Measurements from ENCODE around the gene ZNF385C.

The ZNF385C gene

DNA sequence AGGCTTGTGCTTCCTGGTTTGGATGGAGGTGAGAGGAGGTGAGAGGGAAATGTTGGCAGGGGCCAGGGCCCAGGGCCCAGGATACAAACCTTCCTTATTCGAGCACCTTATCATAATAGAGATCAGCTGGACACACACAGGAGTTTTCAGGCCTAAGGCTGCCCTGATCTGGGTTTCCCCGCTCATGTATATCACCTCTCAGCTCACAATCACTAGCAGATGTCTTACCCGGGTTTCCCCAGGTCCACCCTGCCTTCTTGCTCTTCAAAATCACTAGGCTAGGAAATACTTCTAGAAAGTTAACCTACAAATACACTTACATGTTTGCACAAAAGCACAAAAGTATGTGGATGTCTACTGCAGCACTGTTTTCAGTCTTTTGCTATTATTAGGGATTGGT is 28.6 kb upstream of the ZNF385C start:
- in situ Hi-C loops (cut with MboI; ENCODE audit: low sequenced_read_pairs): no loop called here

GRCh38 chr17:42125565-42125964 is 27.3 kb upstream of the ZNF385C start:
- in situ Hi-C loops (cut with MboI; ENCODE audit: low sequenced_read_pairs): no loop called here

DNA sequence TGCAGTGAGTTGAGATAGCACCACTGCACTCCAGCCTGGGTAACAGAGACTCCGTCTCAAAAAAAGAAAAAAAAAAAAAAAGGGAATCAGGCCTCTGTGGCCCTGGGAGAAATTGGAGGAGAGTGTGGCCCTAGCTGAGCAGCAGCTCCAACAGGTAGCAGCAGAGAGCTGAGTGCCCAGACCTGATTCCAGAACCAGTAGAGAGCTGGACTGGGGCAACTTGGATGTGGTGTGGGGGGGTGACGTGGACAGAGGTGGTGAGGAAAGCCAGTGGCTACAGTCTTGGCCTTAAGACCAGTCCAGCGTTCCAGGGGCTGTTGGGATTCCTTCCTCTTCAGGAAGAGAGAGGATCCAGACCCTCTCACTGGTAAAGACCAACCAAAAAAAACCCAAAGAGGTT is 26.0 kb upstream of the ZNF385C start:
- in situ Hi-C loops (cut with MboI; ENCODE audit: low sequenced_read_pairs): no loop called here

DNA sequence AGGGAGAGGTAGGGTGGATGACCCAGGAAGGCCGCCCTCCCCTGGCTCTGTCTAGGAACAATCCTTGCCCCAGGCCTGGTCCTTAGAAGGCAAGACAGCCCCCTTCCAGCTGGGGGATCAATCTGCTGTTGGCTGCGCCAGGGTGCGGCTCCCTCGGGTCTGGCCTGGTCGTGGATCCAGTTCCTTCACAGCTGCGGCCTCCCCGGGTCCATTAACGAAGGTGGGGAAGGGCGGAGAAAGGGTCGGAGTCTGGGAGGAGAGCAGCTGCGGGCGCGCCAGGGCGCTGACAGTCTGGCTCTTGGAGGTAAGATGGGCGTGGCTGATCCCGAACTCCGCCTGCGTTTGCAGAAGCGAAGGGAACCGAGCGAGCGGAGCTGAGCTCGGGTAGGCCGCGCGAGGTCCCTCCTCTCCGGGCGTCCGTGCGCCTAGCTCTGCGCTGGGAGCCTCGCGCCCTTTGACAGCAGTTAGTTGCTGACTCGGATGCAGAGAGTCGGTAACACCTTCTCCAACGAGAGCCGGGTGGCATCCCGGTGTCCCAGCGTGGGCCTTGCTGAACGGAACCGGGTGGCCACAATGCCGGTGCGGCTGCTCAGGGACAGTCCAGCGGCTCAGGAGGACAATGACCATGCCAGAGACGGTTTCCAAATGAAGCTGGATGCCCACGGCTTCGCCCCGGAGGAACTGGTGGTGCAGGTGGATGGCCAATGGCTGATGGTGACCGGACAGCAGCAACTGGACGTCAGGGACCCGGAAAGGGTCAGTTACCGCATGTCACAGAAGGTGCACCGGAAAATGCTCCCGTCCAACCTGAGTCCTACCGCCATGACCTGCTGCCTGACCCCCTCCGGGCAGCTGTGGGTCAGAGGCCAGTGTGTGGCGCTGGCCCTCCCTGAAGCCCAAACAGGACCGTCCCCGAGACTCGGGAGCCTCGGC is 24.4 kb upstream of the ZNF385C start, which contains the start of gene HSPB9:
Gene HSPB9, plus strand, starts transcription at position 434 of the 933 bp plus-strand sequence. Its CDS starts 47 bp downstream, at position 481.
- in situ Hi-C loops (cut with MboI; ENCODE audit: low sequenced_read_pairs): no loop called here

GRCh38 chr17:42120770-42121769 is 22.8 kb upstream of the ZNF385C start, which contains the start of gene KAT2A:
KAT2A (minus strand) TSS chr17:42121367; CDS start chr17:42121304, 63 bp downstream.
- in situ Hi-C loops (cut with MboI; ENCODE audit: low sequenced_read_pairs): no loop called here

GRCh38 chr17:42120161-42120769 is 22.0 kb upstream of the ZNF385C start:
- in situ Hi-C loops (cut with MboI; ENCODE audit: low sequenced_read_pairs): no loop called here

DNA sequence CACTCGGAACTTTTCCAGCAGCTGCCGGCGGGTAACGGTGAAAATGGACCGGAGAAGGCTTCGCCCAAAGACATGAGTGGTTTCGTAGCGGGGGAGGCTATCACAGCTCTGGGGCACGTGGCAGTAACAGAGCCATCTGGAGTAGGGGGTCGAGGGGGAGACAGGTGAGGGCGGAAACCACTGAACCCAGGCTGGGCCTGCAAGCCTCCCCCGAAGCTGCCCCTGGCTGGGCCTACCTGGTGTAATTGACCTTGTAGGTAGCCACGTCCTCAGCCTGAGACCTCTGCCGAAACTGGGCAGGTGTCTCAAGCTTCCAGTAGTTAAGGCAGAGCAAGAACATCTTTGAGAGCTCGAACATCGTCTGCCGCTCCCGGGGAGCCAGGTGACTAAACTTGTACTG is 21.0 kb upstream of the ZNF385C start:
- in situ Hi-C loops (cut with MboI; ENCODE audit: low sequenced_read_pairs): loop anchor here (10.0 kb wide), 1 partner anchor 154 kb away; the partner anchor contains the start of gene CNP

DNA sequence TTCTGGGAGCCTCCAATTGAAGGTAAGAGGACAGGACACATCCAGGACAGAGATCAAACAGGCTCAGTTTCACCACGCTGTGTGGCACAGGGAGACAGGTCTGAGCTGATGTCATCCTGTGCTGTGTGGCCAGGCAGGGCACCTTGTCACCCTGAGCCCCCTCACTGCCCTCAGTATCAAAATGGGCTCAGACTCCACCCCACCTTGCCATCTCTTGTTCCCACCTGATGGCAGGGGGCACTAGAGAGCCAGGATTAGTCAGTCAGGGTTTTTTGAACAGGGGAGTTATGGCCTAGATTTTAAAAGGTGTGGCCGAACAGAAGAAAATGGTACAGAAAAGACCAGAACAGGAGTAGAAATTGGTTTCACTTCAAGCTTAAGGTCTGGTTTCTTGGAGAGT is 20.3 kb upstream of the ZNF385C start:
- in situ Hi-C loops (cut with MboI; ENCODE audit: low sequenced_read_pairs): loop anchor here (10.0 kb wide), 1 partner anchor 154 kb away; the partner anchor contains the start of gene CNP

- in situ Hi-C loops (cut with MboI; ENCODE audit: low sequenced_read_pairs): loop anchor here (10.0 kb wide), 1 partner anchor 153 kb away; the partner anchor contains the start of gene CNP
Observed at GRCh38 chr17:42118126-42118510, 19.8 kb upstream of the ZNF385C start.

- in situ Hi-C loops (cut with MboI; ENCODE audit: low sequenced_read_pairs): loop anchor here (10.0 kb wide), 1 partner anchor 153 kb away; the partner anchor contains the start of gene CNP
Observed at GRCh38 chr17:42117397-42118125, 19.3 kb upstream of the ZNF385C start.

- in situ Hi-C loops (cut with MboI; ENCODE audit: low sequenced_read_pairs): loop anchor here (10.0 kb wide), 1 partner anchor 152 kb away; the partner anchor contains the start of gene CNP
Observed at GRCh38 chr17:42116705-42117396, 18.6 kb upstream of the ZNF385C start.

GRCh38 chr17:42114118-42114517 is 15.8 kb upstream of the ZNF385C start:
- in situ Hi-C loops (cut with MboI; ENCODE audit: low sequenced_read_pairs): loop anchor here (10.0 kb wide), 1 partner anchor 149 kb away; the partner anchor contains the start of gene CNP

- in situ Hi-C loops (cut with MboI; ENCODE audit: low sequenced_read_pairs): loop anchor here (10.0 kb wide), 1 partner anchor 149 kb away; the partner anchor contains the start of gene CNP
Observed at GRCh38 chr17:42113293-42114069, 15.2 kb upstream of the ZNF385C start.

- in situ Hi-C loops (cut with MboI; ENCODE audit: low sequenced_read_pairs): loop anchor here (10.0 kb wide), 1 partner anchor 148 kb away; the partner anchor contains the start of gene CNP
Observed at GRCh38 chr17:42112552-42113176, 14.4 kb upstream of the ZNF385C start, which contains the start of gene DHX58. DHX58 (minus strand) TSS chr17:42112714; CDS start chr17:42111892, 822 bp downstream.

- in situ Hi-C loops (cut with MboI; ENCODE audit: low sequenced_read_pairs): loop anchor here (10.0 kb wide), 1 partner anchor 147 kb away; the partner anchor contains the start of gene CNP
Observed at GRCh38 chr17:42111871-42112551, 13.7 kb upstream of the ZNF385C start.

DNA sequence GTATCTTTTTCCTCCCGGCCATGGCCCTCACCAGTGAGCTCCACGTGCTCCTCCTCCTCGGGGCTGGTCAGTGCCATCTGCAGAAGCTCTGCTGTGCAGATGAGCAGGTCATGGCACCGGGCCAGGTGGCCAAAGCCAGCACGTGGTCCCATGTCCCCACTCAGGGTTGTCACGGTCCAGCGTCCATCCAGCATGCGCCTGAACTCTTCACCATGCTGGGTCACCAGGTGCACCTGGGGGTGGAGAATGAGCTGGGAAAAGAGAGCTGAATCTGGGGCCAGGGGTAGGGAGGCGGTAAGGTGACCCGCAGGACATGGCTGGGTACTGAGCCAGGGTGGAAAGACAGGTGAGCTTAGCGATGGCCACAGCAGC is 13.0 kb upstream of the ZNF385C start:
- in situ Hi-C loops (cut with MboI; ENCODE audit: low sequenced_read_pairs): loop anchor here (10.0 kb wide), 1 partner anchor 146 kb away; the partner anchor contains the start of gene CNP

Measured in HL-60/S4 treated with phorbol 12-myristate 13-acetate at 8.2 ng/mL for 4 days and 3 days (cell line).